HG03432 (cell line): ENCODE results near the gene PI4KB.
"Not testable (repeated sequence)": the region's sequence is repeated elsewhere in the genome, so short reads cannot be mapped to it uniquely, and the experiment has no call there.

ENCODE experiments used
- ATAC-seq: cut with Tn5 transposase; IDR thresholded peaks from one replicate; pipeline ENCODE4 v1.9.1; 2021; ENCODE audit warnings: mild to moderate bottlenecking, moderate library complexity; ENCODE audit not compliant: unreplicated experiment

The PI4KB gene

GRCh38 chr1:151327223-151327902 lies at the start of gene PI4KB:
Gene PI4KB, minus strand, starts transcription at chr1:151327416. Its CDS starts 10,935 bp downstream, at chr1:151316481.
- ATAC-seq = peak; percentile 81

- no peak for ATAC-seq
Observed at GRCh38 chr1:151373196-151373595, 46.0 kb upstream of the PI4KB start.

GRCh38 chr1:151372058-151372934 lies 45.1 kb upstream of the PI4KB start, which contains the start of gene SELENBP1:
Gene SELENBP1, minus strand, starts transcription at chr1:151372705. Its CDS starts 64 bp downstream, at chr1:151372641.
- ATAC-seq = no peak

- ATAC-seq = no peak
Observed at GRCh38 chr1:151371370-151372057, 44.3 kb upstream of the PI4KB start.

- ATAC-seq = no peak
Observed at GRCh38 chr1:151370211-151370911, 43.1 kb upstream of the PI4KB start.

GRCh38 chr1:151369621-151370048 lies 42.4 kb upstream of the PI4KB start:
- ATAC-seq = no peak

GRCh38 chr1:151369302-151369610 lies 42.0 kb upstream of the PI4KB start:
- ATAC-seq = no peak

- ATAC-seq = no peak
Observed at GRCh38 chr1:151368393-151369301, 41.4 kb upstream of the PI4KB start.

- ATAC-seq = no peak
Observed at GRCh38 chr1:151367658-151368392, 40.6 kb upstream of the PI4KB start.

- ATAC-seq = no peak
Observed at GRCh38 chr1:151364996-151365395, 37.8 kb upstream of the PI4KB start.

- ATAC-seq = no peak
Observed at GRCh38 chr1:151362308-151363155, 35.3 kb upstream of the PI4KB start.

GRCh38 chr1:151361883-151362282 lies 34.7 kb upstream of the PI4KB start:
- ATAC-seq = no peak

- ATAC-seq = no peak
Observed at GRCh38 chr1:151356696-151357095, 29.5 kb upstream of the PI4KB start.

- ATAC-seq = no peak
Observed at GRCh38 chr1:151352021-151352718, 25.0 kb upstream of the PI4KB start.

- ATAC-seq = not testable (repeated sequence)
Observed at GRCh38 chr1:151350323-151350722, 23.1 kb upstream of the PI4KB start.

- no peak for ATAC-seq
Observed at GRCh38 chr1:151347523-151348246, 20.5 kb upstream of the PI4KB start.
